ENCODE measurements around the gene PIK3C2B.

- TF ChIP-seq POLR2A (IDR thresholded peaks at IDR 0.05; ENCODE audit: low read length) = no peak
- TF ChIP-seq GATA1 (IDR thresholded peaks at IDR 0.05; ENCODE audit: low read depth, low read length) = no peak
These were observed 17.4 kb downstream of the PIK3C2B start for GRCh38 chr1:204477036-204477740.
